Measurements from ENCODE around the gene C1QL4.

The C1QL4 gene

GRCh38 chr12:49345051-49345824 lies 8.2 kb upstream of the C1QL4 start:
- ATAC-seq: peak; percentile 3
- no peak for TF ChIP-seq ISL1 (CRISPR knock-in tag; IDR thresholded peaks at IDR 0.05)
- no peak for TF ChIP-seq CREB5 (CRISPR knock-in tag; IDR thresholded peaks at IDR 0.05; ENCODE audit: low read depth)
- TF ChIP-seq ZNF70 (CRISPR knock-in tag; IDR thresholded peaks at IDR 0.05): no peak
- no peak for TF ChIP-seq BACH2 (CRISPR knock-in tag; IDR thresholded peaks at IDR 0.05; ENCODE audit: borderline replicate concordance)

- ATAC-seq: no peak
- TF ChIP-seq SNAI2 (CRISPR knock-in tag; IDR thresholded peaks at IDR 0.05) (no peak), ESRRG (CRISPR knock-in tag; IDR thresholded peaks at IDR 0.05) (no peak), ZFP3 (CRISPR knock-in tag; IDR thresholded peaks at IDR 0.05) (no peak), ARNTL (CRISPR knock-in tag; IDR thresholded peaks at IDR 0.05; ENCODE audit: borderline replicate concordance, low read depth) (no peak), OSR1 (CRISPR knock-in tag; IDR thresholded peaks at IDR 0.05) (no peak), POU6F1 (CRISPR knock-in tag; IDR thresholded peaks at IDR 0.05; ENCODE audit: borderline replicate concordance, low read depth) (no peak), ZNF8 (CRISPR knock-in tag; IDR thresholded peaks at IDR 0.05) (no peak), ISL1 (CRISPR knock-in tag; IDR thresholded peaks at IDR 0.05) (no peak), CSDC2 (CRISPR knock-in tag; IDR thresholded peaks at IDR 0.05) (no peak), TOX (CRISPR knock-in tag; IDR thresholded peaks at IDR 0.05; ENCODE audit: borderline replicate concordance) (no peak), BACH2 (CRISPR knock-in tag; IDR thresholded peaks at IDR 0.05; ENCODE audit: borderline replicate concordance) (no peak), CSRNP3 (CRISPR knock-in tag; IDR thresholded peaks at IDR 0.05) (no peak), TCF4 (CRISPR knock-in tag; IDR thresholded peaks at IDR 0.05; ENCODE audit: borderline replicate concordance) (no peak), GLIS3 (CRISPR knock-in tag; IDR thresholded peaks at IDR 0.05) (no peak), ZNF70 (CRISPR knock-in tag; IDR thresholded peaks at IDR 0.05) (no peak), ZNF565 (CRISPR knock-in tag; conservative IDR thresholded peaks at IDR 0.05; ENCODE audit: low read depth) (no peak), TSHZ2 (CRISPR knock-in tag; IDR thresholded peaks at IDR 0.05) (no peak), PATZ1 (CRISPR knock-in tag; IDR thresholded peaks at IDR 0.05; ENCODE audit: borderline replicate concordance) (no peak), PPARA (CRISPR knock-in tag; IDR thresholded peaks at IDR 0.05; ENCODE audit: borderline replicate concordance) (no peak), ZFP30 (CRISPR knock-in tag; IDR thresholded peaks at IDR 0.05) (no peak)
Measured at GRCh38 chr12:49344486-49345050, 7.6 kb upstream of the C1QL4 start.

All from SK-N-SH treated with all-trans-retinoic acid at 6 μM for 48 hours (cell line).